IgD-negative memory B cell (primary cell): ENCODE measurements around the gene FAM180A. TPM values are rescaled to one million over a fixed set of nuclear protein-coding genes. Genes with fewer than 3 reads are reported as not detected.
A peak's percentile ranks its signal among the peaks of the same experiment; 100 is the strongest.

Experiments
- H3K27ac Mint-ChIP-seq, 3 donors: one replicate each; pipeline ENCODE4 v1.8.0; 2020 to 2022; ENCODE audit warnings: mild to moderate bottlenecking in 3 of 3, mixed read lengths in 3 of 3, moderate library complexity in 1 of 3
- H3K27me3 Mint-ChIP-seq: one replicate; pipeline ENCODE4 v1.8.0; 2021; ENCODE audit warnings: mixed read lengths
- H3K36me3 Mint-ChIP-seq: one replicate; pipeline ENCODE4 v1.8.0; 2020; ENCODE audit warnings: mild to moderate bottlenecking, mixed read lengths
- H3K4me1 Mint-ChIP-seq, 3 donors: one replicate each; pipeline ENCODE4 v1.8.0; 2020 to 2022; ENCODE audit warnings: mixed read lengths in 3 of 3, mild to moderate bottlenecking in 1 of 3
- H3K4me3 Mint-ChIP-seq, 4 donors: one replicate each; pipeline ENCODE4 v1.8.0; 2020 to 2022; ENCODE audit warnings: mild to moderate bottlenecking in 4 of 4, mixed read lengths in 4 of 4, moderate library complexity in 3 of 4
- H3K9me3 Mint-ChIP-seq, 3 donors: one replicate each; pipeline ENCODE4 v1.8.0; 2020 to 2021; ENCODE audit warnings: mixed read lengths in 3 of 3, mild to moderate bottlenecking in 1 of 3
- polyA plus RNA-seq: library from polyadenylated mRNA; unstranded; fragments of 300-500 nt; fragmentation: Illumina TruSeq; gene quantifications from one replicate; pipeline ENCODE4 v1.2.3, GENCODE V29; 2021

FAM180A gene
- polyA plus RNA-seq, 1 donor from 2014 or later = not detected

DNA sequence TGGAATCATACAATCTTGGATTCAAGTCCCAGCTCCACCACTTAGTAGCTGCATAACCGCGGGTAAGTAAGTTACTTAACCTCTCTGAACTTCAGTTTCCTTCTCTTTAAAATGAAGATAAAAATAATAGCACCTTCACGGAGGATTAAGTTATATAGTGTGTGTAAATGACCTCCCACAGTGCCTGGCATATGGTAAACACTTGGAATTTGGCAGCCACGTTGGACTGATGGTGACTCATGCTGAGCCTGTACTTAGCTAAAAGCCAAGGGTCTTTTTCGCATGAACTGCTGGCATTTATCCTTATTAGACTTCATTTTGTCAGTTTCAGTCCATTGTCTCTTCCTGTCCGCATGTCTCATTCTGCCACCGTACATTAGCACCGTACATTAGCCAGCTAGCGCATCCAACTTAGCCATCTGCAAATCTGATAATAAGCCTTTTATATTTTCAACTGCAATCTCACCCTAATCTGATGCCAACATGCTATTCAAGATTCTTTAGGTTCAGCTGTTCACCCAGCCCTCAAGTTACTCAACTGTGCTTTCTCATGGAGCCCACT lies 31.9 kb downstream of the FAM180A start:
- no peaks in the 10 kb centered on the region for H3K9me3 Mint-ChIP-seq
- H3K4me1 Mint-ChIP-seq = no peaks in the 10 kb centered on the region
- peaks cover 13% of the 10 kb centered on the region for H3K27me3 Mint-ChIP-seq
- H3K36me3 Mint-ChIP-seq = no peaks in the 10 kb centered on the region
- no peak overlapping the region for H3K27ac Mint-ChIP-seq
- H3K4me3 Mint-ChIP-seq = no peak overlapping the region

DNA sequence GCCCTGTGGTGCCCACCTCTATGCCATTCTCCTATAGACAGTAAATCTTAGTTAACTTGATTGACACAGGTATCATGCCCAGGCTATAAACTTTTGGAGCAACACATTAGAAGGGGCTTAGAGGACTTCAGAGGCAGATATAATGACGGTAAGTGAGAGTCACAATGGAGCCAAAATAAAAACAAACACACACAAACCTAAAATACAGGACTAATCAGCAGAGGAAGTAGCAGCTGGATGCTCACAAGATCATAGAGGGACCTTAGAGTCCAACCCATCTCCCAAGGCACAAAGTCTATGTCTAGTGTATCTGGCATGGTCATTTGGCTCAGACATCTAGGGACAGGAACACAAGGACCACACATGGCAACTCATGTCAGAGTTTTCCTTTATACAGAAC lies 32.9 kb downstream of the FAM180A start:
- Mint-ChIP-seq H3K4me1 (no peaks in the 10 kb centered on the region), H3K27me3 (peaks cover 6% of the 10 kb centered on the region), H3K36me3 (no peaks in the 10 kb centered on the region), H3K9me3 (no peaks in the 10 kb centered on the region), H3K4me3 (no peak overlapping the region), H3K27ac (no peak overlapping the region)

DNA sequence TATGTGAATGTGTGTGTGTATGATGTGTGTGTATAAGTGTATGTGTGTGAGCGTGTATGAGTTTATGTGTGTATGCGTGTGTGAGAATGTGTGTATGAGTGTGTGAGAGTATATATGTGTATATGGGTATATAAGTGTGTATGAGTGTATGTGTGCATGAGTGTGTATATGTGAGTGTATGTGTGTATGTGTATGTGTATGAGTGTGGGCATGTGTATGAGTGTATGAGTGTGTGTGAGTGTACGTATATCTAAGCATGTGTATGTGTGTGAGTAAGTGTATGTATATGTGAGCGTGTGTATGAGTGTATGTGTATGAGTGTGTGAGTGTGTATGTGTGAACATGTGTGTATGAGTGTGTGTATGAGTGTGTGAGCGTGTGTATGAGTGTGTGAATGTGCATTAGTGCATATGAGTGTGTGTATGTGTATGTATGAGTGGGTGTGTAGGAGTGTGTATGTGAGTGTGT lies 33.5 kb downstream of the FAM180A start:
- H3K36me3 Mint-ChIP-seq = no peaks in the 10 kb centered on the region
- H3K9me3 Mint-ChIP-seq = no peaks in the 10 kb centered on the region
- peaks cover 0 to under 1% (median 0%) of the 10 kb centered on the region in 3 donors for H3K4me1 Mint-ChIP-seq
- H3K27ac Mint-ChIP-seq = no peak overlapping the region
- H3K27me3 Mint-ChIP-seq = peaks cover 6% of the 10 kb centered on the region
- H3K4me3 Mint-ChIP-seq = no peak overlapping the region

DNA sequence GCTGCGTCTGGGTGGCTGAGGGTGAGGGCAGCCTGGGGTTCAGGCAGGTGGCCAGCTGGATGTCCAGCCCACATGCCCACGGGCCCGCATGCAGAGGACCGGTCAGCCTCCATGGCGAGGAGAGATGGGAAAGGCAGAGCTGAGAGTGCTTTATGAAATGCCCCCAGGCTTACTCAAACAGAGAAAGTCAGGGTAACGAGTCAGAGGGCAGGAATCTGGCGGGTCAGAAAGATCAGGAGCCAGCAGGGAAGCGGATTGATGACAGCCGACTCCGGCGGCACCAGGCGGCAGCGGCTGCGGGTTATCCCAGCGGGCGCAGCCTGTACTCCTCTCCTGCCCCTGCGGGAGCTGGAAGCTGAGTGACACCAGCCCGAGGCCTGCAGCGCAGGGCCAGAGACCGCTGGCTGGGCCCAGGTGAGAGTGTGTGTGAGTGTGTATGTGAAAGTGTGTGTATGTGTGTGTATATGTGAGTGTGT lies 34.0 kb downstream of the FAM180A start:
- Mint-ChIP-seq H3K4me3 (no peak overlapping the region), H3K4me1 (peaks cover 0 to 3% (median 0%) of the 10 kb centered on the region in 3 donors), H3K9me3 (no peaks in the 10 kb centered on the region), H3K27ac (no peak overlapping the region), H3K27me3 (peaks cover 6% of the 10 kb centered on the region), H3K36me3 (no peaks in the 10 kb centered on the region)

DNA sequence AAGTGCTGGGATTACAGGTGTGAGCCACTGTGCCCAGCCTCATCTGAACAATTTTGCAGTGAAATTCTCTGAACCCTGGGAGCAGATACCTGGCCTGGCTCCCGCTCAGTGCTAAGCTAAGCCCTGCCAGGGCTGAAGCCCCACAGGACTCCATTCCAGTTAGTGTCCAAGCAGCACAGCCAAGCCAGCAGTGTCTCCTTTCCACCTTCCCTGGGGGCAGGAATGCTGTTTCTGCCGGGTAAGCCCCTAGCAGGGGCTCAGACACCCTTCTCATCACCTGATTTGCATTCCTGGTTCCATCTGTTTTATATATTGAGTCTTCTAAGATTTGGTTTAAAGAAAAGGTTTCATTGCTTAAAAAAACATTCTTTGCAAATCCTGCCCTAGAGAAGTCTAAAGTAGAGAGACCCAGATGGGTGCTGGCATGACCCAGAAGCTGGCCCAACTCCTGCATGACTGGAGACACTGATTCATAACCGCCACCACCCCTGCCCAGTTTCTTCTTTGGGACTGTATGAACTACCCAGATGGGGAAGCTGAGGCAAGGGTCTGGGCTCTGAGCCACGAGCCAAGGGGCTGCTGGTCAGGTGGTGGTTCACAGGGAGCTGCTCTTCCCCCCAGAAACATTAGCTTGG lies 34.7 kb downstream of the FAM180A start:
- Mint-ChIP-seq H3K4me1 (peaks cover 0 to 3% (median 0%) of the 10 kb centered on the region in 3 donors), H3K27me3 (peaks cover 6% of the 10 kb centered on the region), H3K9me3 (no peaks in the 10 kb centered on the region), H3K4me3 (no peak overlapping the region), H3K27ac (no peak overlapping the region), H3K36me3 (no peaks in the 10 kb centered on the region)

DNA sequence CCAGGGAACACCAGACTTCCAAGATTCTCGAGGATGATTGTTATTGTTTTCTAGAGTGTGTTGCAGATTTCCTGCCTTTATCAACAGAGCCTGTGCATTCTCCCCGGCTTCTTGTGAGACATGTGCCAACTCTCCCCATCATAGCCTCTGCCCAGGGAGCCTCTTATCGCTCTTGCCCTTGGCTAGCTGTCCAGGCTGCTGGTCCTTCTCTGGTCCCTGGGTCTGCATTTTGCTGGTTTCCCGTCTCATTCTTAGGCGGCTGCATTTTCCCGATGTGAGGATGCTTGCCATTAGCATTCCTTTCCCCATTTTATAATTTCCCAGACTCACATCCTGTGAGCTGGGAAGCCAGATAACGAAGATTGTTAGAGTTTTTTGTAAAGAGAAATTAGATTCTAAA lies 35.8 kb downstream of the FAM180A start:
- Mint-ChIP-seq H3K9me3 (no peaks in the 10 kb centered on the region), H3K4me3 (no peak overlapping the region), H3K27me3 (peaks cover 5% of the 10 kb centered on the region), H3K36me3 (no peaks in the 10 kb centered on the region), H3K27ac (no peak overlapping the region), H3K4me1 (peaks cover 0 to 3% (median 0%) of the 10 kb centered on the region in 3 donors)

DNA sequence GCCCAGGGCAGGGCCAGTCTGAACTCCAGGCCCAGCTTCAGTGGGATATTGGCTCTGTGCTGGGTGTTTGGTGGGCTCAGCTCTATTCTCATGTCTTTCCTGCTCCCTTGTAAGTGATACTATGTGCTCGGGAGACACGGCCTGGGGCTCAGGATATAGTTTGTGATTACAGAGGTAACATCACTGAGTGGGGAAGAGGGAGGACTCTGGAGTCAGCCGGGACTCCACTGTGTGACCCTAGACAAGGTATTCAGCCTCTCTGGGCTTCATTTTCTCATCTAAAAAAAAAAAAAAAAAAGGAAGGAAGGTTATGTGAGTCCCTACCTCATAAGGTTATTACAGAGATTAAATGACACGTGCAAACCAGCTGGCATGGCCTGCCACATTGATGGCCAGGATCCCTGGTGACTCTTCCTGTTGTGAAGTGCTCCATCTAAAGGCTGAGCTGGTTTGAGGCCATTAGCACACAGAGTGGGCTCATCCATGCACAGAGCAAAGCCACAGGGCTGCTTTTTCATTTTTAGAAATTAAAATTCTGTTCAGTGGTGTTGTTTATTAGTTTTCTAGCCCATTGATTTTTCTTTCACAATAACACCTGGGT lies 36.3 kb downstream of the FAM180A start:
- Mint-ChIP-seq H3K27me3 (peaks cover 5% of the 10 kb centered on the region), H3K9me3 (no peaks in the 10 kb centered on the region), H3K36me3 (no peaks in the 10 kb centered on the region), H3K4me3 (no peak overlapping the region), H3K4me1 (peaks cover 0 to 3% (median 0%) of the 10 kb centered on the region in 3 donors), H3K27ac (no peak overlapping the region)

DNA sequence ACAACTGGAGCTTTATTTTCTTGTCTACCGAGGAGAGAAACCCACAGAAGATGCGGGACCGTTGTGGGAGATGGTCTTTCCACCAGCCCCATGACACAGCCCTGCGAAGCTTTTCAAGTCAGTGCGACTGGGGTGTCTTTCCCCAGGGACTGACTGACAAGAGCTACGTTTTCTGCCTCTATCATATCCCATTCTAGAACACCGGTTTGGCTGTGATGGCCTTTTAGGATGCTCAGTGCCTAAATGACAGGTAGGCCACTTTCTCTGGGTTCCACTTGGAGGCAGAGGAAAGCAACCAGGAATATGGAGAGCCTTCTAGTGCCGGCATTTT lies 37.5 kb downstream of the FAM180A start:
- Mint-ChIP-seq H3K36me3 (no peaks in the 10 kb centered on the region), H3K27ac (no peak overlapping the region), H3K9me3 (no peaks in the 10 kb centered on the region), H3K4me1 (peaks cover 0 to 3% (median 0%) of the 10 kb centered on the region in 3 donors), H3K27me3 (peaks cover 5% of the 10 kb centered on the region), H3K4me3 (no peak overlapping the region)

DNA sequence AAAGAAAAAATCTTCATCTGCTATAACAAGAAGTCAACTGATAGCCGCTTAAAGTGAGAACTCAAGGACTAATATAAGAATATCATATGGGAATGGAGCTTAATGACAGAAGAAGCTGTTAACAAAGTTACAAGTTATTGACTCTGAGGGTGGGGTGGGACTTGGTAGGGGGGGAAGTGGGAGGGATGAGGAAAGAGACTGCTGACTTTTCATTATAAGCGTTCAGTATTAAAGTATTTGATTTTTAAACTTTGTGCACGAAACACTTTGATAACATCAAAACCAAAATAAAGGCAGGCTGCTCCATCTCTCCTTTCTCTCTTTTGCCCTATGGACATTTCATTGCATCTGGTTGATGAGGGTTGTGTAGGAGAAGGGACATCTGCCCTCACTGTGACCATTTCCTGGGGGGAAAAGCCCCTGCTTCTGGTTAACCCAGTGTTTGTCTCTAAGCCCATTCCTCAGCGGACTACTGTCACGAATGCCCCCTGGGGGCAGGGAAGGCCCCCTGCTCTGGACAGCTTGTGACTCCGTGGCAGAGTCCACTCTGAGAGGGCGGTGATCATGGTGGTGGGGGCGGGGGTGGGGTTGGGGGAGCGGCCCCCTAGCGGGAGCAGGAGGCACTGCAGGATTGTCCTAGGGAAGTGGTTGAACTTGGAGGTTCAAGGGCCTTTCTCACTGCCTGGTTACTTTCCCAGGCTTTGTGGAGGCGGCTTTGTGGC lies 38.0 kb downstream of the FAM180A start:
- Mint-ChIP-seq H3K4me3 (no peak overlapping the region), H3K36me3 (no peaks in the 10 kb centered on the region), H3K9me3 (no peaks in the 10 kb centered on the region), H3K4me1 (peaks cover 0 to 3% (median 0%) of the 10 kb centered on the region in 3 donors), H3K27ac (peak overlapping the region in 1 of 3 donors; percentile 71), H3K27me3 (peaks cover 5% of the 10 kb centered on the region)

DNA sequence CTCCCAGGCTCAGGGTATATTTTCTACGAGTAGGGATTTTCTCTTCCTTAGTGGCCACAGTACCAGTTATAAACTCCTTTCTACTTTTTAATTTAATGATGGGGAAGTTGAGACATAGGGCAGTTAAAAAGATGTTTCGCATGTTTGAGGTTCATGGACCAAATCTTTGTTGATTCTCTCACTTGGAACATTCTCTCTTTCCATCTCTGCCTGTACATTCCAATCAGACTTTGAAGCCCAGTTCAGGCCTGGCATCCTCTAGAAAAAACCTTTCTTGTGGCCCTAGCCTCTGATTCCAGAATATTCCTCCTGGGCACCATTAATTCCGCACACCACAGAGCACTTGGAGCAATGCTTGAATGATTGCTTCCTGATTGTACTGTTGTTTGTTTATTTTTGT lies 39.1 kb downstream of the FAM180A start:
- no peak overlapping the region for H3K27ac Mint-ChIP-seq
- peaks cover 5% of the 10 kb centered on the region for H3K27me3 Mint-ChIP-seq
- peaks cover 0 to 3% (median 0%) of the 10 kb centered on the region in 3 donors for H3K4me1 Mint-ChIP-seq
- H3K9me3 Mint-ChIP-seq = no peaks in the 10 kb centered on the region
- no peak overlapping the region for H3K4me3 Mint-ChIP-seq
- no peaks in the 10 kb centered on the region for H3K36me3 Mint-ChIP-seq

DNA sequence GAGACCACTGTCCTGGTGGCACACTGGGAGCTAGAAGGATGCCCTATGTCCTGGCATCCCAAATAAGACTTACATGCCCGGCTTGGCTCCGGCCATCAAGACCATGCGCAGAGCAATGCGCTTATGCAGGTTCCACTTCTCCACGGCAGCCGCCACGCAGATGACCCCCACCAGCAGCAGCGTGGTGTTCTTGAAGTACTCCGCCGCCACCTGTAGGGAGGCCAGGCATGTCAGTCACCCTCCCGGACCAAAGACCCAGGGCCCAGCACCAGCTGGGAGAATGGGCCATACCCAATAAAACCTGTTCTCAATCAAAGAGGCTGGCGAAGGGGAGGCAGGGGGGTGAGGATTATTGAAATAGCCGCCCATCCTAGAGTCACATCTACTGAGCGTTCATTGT lies 40.6 kb downstream of the FAM180A start:
- Mint-ChIP-seq H3K27me3 (no peaks in the 10 kb centered on the region), H3K4me1 (peaks cover 0 to 3% (median 0%) of the 10 kb centered on the region in 3 donors), H3K4me3 (no peak overlapping the region), H3K27ac (no peak overlapping the region), H3K36me3 (no peaks in the 10 kb centered on the region), H3K9me3 (no peaks in the 10 kb centered on the region)

DNA sequence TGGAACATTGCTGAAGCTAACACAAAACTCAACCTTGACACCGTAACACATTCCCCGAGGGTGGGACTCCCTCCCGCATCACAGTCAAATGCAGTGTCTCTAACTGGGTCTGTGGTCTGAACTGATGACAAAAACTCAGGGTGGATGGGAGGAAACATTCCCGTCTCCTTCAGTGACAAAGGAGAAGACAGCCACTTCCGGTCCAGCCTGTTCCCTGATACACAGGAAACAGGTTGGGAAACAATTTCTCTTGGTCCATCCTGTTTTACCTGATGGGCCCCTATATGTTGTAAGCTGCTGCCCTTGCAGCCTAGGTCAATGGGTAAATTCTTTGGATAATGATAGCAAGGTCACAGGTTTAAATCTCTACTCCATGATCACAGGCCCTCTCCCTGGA lies 41.0 kb downstream of the FAM180A start:
- Mint-ChIP-seq H3K36me3 (no peaks in the 10 kb centered on the region), H3K4me3 (no peak overlapping the region), H3K27me3 (no peaks in the 10 kb centered on the region), H3K9me3 (no peaks in the 10 kb centered on the region), H3K4me1 (peaks cover 0 to 3% (median 0%) of the 10 kb centered on the region in 3 donors), H3K27ac (no peak overlapping the region)

DNA sequence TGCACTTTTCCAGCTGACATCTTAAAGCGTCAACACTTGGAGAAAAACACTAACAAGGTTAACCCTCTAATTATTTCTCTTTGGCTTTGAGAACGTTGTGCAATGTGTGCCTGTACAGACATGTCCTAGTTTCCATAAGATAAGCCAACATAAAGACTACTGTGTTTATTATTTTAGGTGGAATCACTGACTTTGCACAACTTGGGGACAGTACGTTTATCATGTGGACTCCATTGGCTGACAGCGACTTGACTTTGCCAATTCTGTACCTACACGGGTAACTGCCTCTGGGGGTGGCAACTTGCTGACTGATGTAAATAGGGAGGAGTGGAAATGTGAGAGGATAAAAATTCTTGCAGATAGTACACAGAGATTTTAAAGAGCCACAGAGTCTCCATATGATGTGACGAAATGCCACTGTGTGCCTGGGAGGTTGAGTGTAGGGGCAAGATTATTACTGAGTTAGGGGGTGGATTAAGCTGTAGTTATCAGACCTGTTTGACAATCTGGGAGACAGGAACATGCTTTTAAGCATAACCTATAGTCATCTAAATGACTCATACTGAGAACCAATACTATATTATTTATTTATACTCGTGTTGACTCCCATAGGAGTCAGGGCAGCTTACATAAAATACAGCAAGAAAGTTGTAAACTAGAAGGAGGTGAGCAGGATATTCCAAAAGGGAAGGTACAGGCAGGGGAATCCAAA lies 41.6 kb downstream of the FAM180A start:
- H3K4me3 Mint-ChIP-seq = no peak overlapping the region
- no peaks in the 10 kb centered on the region for H3K36me3 Mint-ChIP-seq
- peaks cover 0 to 3% (median 0%) of the 10 kb centered on the region in 3 donors for H3K4me1 Mint-ChIP-seq
- H3K9me3 Mint-ChIP-seq = no peaks in the 10 kb centered on the region
- no peaks in the 10 kb centered on the region for H3K27me3 Mint-ChIP-seq
- H3K27ac Mint-ChIP-seq = peak overlapping the region in 1 of 3 donors; percentile 17

DNA sequence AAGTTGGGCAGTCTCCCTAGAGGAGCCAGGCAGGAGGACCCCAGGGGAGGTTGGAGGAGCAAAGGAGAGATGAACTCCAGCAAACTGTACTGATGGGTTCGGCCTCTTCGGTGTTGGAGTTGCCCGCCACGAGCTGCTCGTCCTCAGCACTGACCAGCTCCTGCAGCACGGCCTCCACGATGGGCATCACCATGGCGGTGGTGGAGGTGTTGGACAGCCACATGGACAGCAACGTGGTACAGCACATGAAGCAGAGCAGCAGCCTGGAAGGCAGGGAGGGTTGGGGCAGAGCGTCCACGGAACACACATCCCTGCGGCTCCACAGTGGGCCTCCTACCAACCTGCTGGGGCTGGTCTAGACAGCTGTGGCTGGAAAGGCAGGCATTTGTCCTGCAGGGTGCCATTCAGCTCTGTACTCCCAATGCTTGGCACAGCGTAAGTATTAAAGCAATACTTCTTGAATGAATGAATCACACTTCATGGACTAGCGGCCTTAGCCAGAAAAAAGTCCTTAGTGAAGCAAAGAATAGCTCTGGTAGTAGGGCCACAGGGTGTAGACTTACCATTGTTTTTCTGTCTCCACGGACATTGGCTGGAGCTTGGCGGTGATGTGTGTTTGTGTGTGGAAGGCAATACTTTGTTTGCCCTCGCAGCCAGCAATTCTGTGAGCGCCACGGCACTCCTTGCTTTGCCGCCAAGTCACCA lies 42.4 kb downstream of the FAM180A start:
- H3K4me1 Mint-ChIP-seq = peaks cover 0 to 3% (median 0%) of the 10 kb centered on the region in 3 donors
- H3K4me3 Mint-ChIP-seq = no peak overlapping the region
- no peak overlapping the region for H3K27ac Mint-ChIP-seq
- H3K9me3 Mint-ChIP-seq = no peaks in the 10 kb centered on the region
- no peaks in the 10 kb centered on the region for H3K36me3 Mint-ChIP-seq
- no peaks in the 10 kb centered on the region for H3K27me3 Mint-ChIP-seq
